Measurements from ENCODE around the gene OR2AK2.

OR2AK2 gene

GRCh38 chr1:247992986-247993385 lies 28.0 kb downstream of the OR2AK2 start:
- no peak overlapping the region for H3K4me3 ChIP-seq (ENCODE audit: low read length)
- TF ChIP-seq ZNF274 (IDR thresholded peaks at IDR 0.05; ENCODE audit: low read depth, low read length), result no peak

GRCh38 chr1:247998811-247999210 lies 33.8 kb downstream of the OR2AK2 start:
- TF ChIP-seq ZNF274 (IDR thresholded peaks at IDR 0.05; ENCODE audit: low read depth, low read length), result no peak
- H3K4me3 ChIP-seq (ENCODE audit: low read length), result no peak overlapping the region

- no peak for TF ChIP-seq ZNF274 (IDR thresholded peaks at IDR 0.05; ENCODE audit: low read depth, low read length)
- H3K4me3 ChIP-seq (ENCODE audit: low read length), result no peak overlapping the region
These were observed 35.1 kb downstream of the OR2AK2 start for GRCh38 chr1:248000169-248000568.

GRCh38 chr1:248007778-248008177 lies 42.7 kb downstream of the OR2AK2 start:
- no peak overlapping the region for H3K4me3 ChIP-seq (ENCODE audit: low read length)
- no peak for TF ChIP-seq ZNF274 (IDR thresholded peaks at IDR 0.05; ENCODE audit: low read depth, low read length)

- TF ChIP-seq ZNF274 (IDR thresholded peaks at IDR 0.05; ENCODE audit: low read depth, low read length), result no peak
- no peak overlapping the region for H3K4me3 ChIP-seq (ENCODE audit: low read length)
These were observed 44.6 kb downstream of the OR2AK2 start for GRCh38 chr1:248009681-248010080.

GRCh38 chr1:248013229-248013710 lies 48.2 kb downstream of the OR2AK2 start, which contains the start of gene OR2L5:
OR2L5 (plus strand) TSS chr1:248013660; CDS start chr1:248021948, 8,288 bp downstream.
- TF ChIP-seq ZNF274 (IDR thresholded peaks at IDR 0.05; ENCODE audit: low read depth, low read length), result no peak
- no peak within 1 kb of the TSS for H3K4me3 ChIP-seq (ENCODE audit: low read length)

GRCh38 chr1:248015803-248016202 lies 50.8 kb downstream of the OR2AK2 start:
- H3K4me3 ChIP-seq (ENCODE audit: low read length), result no peak overlapping the region
- no peak for TF ChIP-seq ZNF274 (IDR thresholded peaks at IDR 0.05; ENCODE audit: low read depth, low read length)

All from GM08714 (cell line).